CD1c-positive myeloid dendritic cell (primary cell): ENCODE measurements around the gene NKX2-8.
A peak's percentile ranks its signal among the peaks of the same experiment; 100 is the strongest.
"Not testable (repeated sequence)": the region's sequence is repeated elsewhere in the genome, so short reads cannot be mapped to it uniquely, and the experiment has no call there.

ENCODE experiments used
- DNase-seq: peaks from one replicate; pipeline ENCODE4 v3.0.0-alpha.2; 2016; ENCODE audit errors: extremely low spot score

NKX2-8 gene

DNA sequence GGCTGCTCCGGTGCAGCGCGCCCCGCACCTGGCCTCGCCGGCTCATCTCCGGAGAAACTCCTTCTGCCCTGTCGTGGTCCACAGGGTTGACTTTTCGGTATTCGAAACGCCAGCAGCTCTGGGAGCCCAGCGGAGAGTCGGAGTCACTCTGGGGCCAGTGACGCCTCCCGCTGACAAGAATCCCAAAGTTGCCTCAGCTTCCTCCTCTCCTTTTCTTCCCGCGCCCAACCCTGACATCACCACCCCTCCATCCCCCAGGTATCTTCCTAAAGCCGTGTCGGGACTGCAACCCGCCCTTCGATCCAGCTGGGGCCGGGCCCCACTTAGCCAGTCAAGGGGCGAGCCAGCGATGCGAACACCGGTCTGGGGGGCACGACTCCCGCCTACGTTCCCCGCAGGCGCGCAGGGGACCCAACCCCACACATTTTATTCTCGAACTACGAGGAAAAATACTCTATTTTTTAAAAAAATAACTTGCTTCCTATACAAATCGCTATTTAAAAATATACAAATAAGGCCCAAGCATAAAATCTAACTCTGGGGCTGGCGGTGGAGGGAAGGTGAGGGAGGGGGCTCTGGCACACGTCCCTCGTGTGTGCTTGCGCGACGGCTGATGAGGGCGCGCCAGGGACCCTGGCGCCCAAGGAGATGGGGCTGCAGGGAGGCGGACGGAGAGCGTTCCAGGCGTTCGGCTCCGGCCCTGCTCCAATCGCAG is 2.1 kb downstream of the NKX2-8 start:
- DNase-seq: no peak

DNA sequence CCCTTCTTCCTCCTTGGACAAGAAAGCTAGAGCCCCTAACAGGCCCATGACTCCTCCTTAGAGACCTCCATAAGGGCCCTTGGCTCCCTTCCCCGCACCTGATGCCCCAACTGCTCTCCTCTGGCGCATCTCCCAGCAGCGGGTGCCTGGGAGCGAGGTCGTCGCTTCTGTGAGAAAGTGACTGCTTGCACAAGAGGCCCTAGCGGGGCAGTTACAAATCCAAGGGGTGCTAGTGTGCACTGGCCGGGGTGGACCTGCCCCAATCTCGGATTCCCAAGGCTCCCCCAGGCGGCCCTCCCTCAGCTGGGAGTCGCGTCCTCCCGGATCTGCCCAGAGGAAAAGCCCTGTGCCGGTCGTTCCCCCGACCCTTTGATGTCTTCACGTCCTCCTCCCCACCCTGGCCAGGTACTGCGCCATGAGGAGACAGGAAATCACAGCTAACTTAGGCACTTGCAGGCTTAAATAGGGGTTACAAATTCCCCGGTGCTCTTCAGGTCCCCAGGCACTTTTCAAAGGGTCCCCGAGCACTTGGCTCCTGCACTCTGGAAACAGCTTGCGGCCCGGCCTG is 2.8 kb downstream of the NKX2-8 start:
- DNase-seq: no peak

DNA sequence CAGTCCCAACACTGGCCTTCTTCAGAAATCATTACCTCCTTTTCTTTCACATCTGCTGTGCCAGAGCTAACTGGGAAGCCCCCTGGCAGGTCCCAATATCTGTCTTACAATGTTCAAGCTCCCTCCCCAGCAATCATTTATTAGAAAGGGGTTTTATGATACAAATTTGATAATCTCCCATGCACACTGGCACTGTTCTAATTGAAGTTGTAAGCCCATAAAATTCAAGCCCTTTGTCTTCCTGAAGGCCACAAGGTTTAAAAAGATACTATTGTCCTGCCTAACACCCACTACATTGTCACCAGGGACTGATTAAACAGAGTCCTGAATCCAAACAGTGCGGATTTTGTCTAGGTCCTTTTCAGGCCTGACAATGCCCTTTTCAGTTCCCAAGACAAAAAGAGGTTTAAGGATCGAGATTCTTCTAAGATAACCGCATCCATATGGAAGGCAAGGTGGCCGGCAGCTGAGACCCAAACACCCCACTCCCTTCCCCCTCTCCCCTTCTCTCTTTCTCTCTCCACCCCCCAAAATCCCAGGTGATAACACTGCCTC is 3.3 kb downstream of the NKX2-8 start:
- DNase-seq: no peak

DNA sequence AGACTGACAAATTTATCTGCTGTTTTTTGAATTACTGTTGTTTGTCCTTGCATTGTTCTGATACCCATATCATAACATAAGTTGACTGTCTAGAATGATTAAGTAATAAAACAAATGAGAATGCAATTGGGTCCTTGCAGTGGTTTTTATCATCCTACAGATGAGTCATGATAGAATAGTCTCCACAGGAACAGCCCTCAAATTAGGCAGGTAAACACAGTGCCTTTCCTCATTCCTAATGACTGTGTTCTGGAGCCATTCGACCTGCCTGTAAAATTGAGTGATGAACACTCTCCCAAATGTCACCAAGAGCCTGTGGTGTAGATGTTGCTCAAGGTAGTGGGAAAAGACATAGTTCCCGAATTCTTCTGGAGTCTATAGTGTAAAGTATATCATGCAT is 12.3 kb downstream of the NKX2-8 start:
- no peak for DNase-seq

DNA sequence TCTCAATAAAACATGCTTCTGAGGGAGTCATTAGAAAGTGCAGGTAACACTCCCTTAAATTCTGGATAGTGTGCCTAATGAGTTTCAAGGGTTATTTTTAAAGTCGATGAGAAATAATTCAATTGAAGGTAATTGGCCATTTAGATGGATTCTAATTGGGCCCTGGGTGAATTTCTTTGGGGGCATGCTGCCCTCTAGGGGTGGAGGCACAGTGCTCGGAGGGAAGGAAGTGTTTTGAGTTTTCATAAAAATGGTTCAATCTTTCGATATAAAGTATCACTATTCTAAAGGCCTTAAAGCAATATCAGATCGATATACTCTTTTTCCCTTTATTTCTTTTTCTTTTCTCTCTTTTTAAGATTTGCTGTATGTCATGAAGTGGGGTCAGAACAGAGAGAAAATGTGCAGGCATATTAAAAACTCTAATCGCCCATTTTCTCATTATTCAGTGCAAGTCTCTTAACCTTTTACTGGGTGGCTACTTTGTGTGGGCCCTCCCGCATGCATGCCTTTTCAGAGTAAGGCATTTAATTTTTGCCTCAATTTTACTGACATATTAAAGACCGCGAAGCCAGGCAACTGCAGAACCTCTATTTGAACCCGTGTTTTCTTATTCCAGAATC is 25.5 kb downstream of the NKX2-8 start:
- peak; percentile 4 for DNase-seq

DNA sequence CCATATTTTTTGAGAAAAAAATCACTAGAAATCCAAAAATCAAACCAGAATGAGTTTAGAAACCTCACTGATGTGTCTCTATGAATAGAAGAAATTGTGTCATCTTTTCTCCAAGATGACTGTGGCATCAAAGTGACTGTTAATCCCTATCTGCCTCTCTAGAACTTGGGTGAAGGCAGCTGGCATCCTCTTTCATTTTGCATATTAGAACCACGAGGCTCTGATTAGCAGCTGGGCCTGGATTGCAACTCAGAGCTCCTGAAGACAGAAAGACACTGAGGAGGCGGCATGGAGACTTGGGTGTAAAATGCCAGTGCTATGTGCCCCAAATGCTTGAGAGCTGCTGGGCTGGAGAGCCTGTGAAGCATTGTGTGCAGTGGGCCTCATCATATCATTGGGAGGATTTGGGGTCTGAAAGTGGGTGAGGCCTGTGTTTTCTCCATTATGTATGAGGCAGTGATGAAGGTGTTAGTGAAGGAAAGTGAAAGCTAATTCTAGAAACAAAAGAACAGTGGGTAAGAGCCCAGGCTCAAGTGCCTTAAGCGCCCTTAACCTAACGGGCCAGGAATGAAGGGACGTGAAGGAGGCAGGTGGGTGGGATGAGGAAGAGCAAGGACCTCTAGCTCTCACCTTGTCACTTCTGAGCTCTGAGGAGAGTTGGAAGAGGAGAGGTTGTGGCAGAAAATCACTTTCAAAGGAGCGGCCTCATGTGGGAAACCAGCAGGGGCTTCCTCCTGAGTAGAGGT is 26.2 kb downstream of the NKX2-8 start:
- no peak for DNase-seq

DNA sequence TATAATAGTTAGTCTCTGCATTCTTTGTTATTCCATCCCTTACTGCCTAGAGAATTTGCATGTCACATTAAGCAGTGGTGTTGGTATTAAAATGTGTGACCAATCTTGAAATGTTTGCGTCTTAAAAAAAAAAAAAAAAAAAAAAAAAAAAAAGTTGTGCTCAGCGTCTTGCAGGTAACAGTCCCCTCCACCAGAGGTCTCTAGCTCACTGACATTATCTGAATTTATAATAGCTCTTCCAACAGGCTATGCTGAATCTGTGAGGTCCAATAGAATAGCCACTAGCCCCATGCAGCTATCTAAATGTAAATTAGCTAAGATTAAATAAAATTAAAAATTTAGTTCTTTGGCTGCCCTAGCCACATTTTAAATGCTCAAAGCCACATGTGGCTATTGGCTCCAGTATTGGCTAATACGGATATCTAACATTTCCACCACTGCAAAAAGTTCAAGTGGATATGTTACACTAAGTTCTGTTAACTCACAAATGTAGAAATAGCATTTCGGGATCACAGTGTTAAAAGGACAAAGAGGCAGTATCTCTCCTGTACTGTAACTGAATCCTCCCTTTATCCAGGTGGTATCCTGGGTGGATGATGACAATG is 28.7 kb downstream of the NKX2-8 start:
- no peak for DNase-seq

DNA sequence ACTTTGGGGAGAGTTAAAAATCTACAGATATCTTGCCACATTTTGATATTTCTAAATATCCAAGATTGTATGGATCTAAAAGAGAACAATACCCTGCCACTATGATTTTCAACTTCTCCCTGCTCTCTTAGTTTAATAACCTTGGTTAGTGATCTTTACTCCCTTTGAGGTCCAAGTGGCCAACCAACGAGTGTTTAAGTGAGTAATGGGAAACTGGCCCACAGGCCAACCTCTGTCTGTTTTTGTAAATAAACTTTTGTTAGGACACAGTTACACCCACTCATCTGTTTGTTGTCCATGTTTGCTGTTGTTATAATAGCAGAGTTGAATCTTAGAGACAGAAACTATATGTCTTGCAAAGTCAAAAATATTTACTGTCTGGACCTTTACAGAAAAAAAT is 31.5 kb downstream of the NKX2-8 start:
- DNase-seq: no peak

DNA sequence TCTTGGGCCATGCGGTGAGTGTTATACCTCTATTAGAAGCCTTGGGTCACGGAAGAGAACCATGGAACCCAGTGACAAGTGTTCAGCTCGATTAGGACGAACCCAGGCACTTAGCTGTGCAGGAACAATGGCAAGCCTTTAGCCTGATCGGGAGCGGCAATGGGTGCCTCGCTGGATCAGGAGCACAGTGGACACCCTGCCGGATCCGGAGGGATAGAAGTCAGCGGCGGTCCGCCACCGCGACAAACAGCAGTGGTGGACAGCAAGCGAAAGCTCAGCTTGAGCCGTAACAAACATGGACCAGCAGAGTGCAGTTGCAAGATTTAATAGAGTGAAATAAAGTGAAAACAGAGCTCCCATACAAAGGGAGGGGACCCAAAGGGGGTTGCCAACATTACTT is 38.1 kb downstream of the NKX2-8 start:
- not testable (repeated sequence) for DNase-seq

DNA sequence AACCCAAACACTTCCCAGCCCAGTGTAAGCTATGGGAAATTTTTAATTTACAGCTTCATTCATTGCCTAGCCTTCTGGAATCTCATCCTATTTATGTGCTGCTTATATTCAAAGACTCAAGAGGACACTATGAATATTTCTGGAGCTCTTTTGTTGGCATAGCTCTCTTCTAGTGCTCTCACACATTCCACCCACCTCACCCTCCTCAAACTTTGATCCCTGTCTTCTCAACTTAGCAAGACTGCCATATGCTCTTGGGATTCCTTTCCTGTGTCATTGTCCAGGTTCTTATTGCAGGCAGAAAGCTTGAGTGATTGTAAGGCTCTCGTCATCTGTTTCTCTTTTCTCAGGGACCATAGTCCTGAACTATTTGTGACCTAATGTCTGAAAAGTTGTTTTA is 44.4 kb downstream of the NKX2-8 start:
- no peak for DNase-seq
